Neuron (in vitro differentiated cells): ENCODE measurements around the gene CD93.

Experiments
- H2AFZ ChIP-seq: one replicate; pipeline ENCODE4 v1.6.1; 2013; ENCODE audit warnings: low read depth, mild to moderate bottlenecking, inconsistent platforms, low read length, moderate library complexity
- H3K27me3 ChIP-seq: one replicate; pipeline ENCODE4 v1.6.1; 2013; ENCODE audit warnings: low read length; ENCODE audit not compliant: insufficient read depth
- H3K36me3 ChIP-seq: one replicate; pipeline ENCODE4 v1.6.1; 2013; ENCODE audit warnings: low read length; ENCODE audit not compliant: insufficient read depth
- H3K4me1 ChIP-seq: one replicate; pipeline ENCODE4 v1.6.1; 2013; ENCODE audit warnings: low read length; ENCODE audit not compliant: insufficient read depth
- H3K4me3 ChIP-seq: 2 replicates; pipeline ENCODE4 v1.5.1; 2013; ENCODE audit warnings: mild to moderate bottlenecking, low read length, moderate library complexity
- H3K9me3 ChIP-seq: one replicate; pipeline ENCODE4 v1.6.1; 2013; ENCODE audit warnings: low read length

The CD93 gene

DNA sequence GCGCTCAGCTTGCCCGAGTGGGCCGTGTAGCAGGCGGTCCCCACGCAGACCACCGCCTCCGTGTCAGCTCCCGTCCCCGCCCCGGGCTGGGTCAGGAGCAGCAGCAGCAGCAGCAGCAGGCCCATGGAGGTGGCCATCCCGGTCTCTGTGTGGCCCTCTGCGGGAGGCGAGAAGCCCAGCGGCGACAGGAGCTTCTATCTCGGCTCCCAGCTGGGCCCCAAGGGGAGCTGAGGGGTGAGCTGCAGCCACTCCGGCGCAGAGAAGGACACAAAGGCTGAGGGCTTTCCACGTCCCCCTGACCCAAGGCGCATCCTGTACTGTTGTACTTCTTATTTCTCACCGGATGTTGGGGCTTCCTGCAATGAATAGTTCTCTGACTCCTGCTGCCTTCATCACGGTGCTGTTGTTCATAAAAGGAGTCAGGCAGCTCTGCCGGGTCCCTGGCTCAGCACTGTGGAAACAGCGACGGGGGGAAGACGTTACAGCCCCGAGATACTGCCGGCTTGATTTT is at the start of gene CD93:
CD93 (minus strand) TSS at position 269 of the 511 bp plus-strand sequence; CDS start at position 137, 132 bp downstream.
- Histone ChIP-seq H2AFZ (no peak within 1 kb of the TSS), H3K9me3 (no peaks in the 10 kb centered on the region), H3K36me3 (no peaks in the 10 kb centered on the region), H3K27me3 (no peaks in the 10 kb centered on the region), H3K4me3 (no peak within 1 kb of the TSS), H3K4me1 (no peaks in the 10 kb centered on the region)

DNA sequence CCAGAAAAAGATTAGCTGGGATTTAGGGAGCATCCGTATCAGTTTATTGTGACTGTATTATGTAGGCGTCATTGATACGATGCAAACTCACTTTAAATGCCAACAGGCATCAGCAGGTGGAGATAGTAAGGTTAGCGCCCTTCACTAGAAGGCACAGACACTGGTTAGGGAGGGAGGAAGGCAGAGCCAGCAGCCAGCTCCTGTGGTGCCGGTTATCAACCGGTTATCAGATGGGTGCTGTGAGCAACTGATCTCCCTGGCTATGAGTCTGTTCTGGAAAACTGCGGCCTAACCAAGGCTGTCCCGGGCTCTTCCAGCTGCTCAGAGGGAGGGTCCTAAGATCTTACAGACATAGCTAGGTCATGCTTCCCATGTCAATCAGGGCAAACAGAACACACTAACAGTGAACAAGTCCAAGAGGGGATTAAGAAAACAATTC is 47.5 kb upstream of the CD93 start:
- Histone ChIP-seq H3K36me3 (no peaks in the 10 kb centered on the region), H3K4me3 (no peak overlapping the region), H3K27me3 (no peaks in the 10 kb centered on the region), H2AFZ (no peak overlapping the region), H3K9me3 (peaks cover 2% of the 10 kb centered on the region), H3K4me1 (peaks cover 14% of the 10 kb centered on the region)

DNA sequence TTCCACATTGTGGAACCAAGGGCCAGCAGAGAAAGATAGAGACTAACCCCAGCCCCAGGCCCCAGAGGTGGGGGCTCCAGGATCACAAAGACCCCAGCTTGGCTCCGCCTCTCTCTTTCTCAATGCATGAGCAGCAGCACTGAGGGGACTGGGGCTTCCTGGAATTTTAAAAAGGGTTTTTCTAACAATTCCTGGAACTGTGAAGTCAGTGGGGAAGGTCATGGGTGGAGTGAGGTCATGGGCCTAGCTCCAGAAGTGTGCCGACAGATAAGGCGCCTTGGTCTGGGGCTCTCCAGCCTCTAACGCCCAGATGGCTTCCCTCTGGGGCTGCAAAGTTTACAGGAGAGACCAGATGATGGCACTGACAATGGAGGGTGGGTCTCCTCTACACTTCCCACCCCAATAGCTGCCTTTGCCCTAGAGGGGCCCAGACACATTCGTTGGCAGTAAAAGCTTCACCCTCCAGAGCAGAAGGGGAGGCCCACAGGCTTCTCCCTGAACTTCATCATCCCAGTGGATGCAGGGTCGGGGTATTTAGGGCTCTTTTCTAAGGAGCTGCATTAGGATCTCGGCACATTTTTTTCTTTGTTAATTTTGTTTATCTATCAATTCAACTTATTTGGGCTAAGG is 46.9 kb upstream of the CD93 start:
- peaks cover 2% of the 10 kb centered on the region for H3K9me3 ChIP-seq
- no peaks in the 10 kb centered on the region for H3K27me3 ChIP-seq
- no peak overlapping the region for H3K4me3 ChIP-seq
- no peak overlapping the region for H2AFZ ChIP-seq
- H3K4me1 ChIP-seq: peaks cover 14% of the 10 kb centered on the region
- H3K36me3 ChIP-seq: no peaks in the 10 kb centered on the region

DNA sequence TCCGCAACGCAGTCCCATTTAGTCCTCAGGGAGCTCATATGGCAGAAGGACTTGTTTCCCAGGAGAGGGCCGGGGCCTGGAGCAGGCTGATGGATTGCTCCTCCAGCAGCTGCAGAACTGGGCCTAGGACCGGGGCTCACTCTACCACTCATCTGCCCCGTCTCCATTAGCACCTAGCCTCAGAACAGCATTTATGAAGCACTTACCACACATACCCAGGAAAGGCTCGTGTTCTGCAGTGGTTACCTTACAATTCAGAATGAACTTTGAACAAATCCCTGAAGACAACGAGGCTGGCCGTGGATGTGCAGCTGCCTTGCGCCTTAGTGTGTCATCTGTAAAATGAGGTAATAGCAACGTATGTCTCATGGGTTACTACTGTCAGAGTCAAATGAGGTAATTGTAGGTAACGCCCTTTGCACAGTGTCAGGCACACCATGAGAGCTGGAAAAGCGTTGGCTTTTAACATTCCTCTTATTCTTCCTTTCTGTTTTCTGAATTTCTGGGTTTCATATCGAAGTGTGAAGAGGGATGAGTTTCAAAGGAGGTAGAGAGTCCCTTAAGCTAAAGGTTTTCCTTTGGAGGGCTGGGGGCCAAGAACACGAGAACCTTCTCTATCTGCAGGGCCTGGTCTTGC is 46.3 kb upstream of the CD93 start:
- H2AFZ ChIP-seq: no peak overlapping the region
- no peak overlapping the region for H3K4me3 ChIP-seq
- H3K4me1 ChIP-seq: peaks cover 14% of the 10 kb centered on the region
- H3K27me3 ChIP-seq: no peaks in the 10 kb centered on the region
- no peaks in the 10 kb centered on the region for H3K36me3 ChIP-seq
- peaks cover 2% of the 10 kb centered on the region for H3K9me3 ChIP-seq

GRCh38 chr20:23131766-23132165 is 45.6 kb upstream of the CD93 start:
- Histone ChIP-seq H3K36me3 (no peaks in the 10 kb centered on the region), H3K9me3 (peaks cover 2% of the 10 kb centered on the region), H2AFZ (no peak overlapping the region), H3K27me3 (no peaks in the 10 kb centered on the region), H3K4me3 (no peak overlapping the region), H3K4me1 (peaks cover 14% of the 10 kb centered on the region)

- H3K4me1 ChIP-seq: peaks cover 14% of the 10 kb centered on the region
- H3K36me3 ChIP-seq: no peaks in the 10 kb centered on the region
- no peak overlapping the region for H3K4me3 ChIP-seq
- no peak overlapping the region for H2AFZ ChIP-seq
- H3K27me3 ChIP-seq: no peaks in the 10 kb centered on the region
- H3K9me3 ChIP-seq: peaks cover 2% of the 10 kb centered on the region
Observed at GRCh38 chr20:23130622-23131140, 44.6 kb upstream of the CD93 start.

DNA sequence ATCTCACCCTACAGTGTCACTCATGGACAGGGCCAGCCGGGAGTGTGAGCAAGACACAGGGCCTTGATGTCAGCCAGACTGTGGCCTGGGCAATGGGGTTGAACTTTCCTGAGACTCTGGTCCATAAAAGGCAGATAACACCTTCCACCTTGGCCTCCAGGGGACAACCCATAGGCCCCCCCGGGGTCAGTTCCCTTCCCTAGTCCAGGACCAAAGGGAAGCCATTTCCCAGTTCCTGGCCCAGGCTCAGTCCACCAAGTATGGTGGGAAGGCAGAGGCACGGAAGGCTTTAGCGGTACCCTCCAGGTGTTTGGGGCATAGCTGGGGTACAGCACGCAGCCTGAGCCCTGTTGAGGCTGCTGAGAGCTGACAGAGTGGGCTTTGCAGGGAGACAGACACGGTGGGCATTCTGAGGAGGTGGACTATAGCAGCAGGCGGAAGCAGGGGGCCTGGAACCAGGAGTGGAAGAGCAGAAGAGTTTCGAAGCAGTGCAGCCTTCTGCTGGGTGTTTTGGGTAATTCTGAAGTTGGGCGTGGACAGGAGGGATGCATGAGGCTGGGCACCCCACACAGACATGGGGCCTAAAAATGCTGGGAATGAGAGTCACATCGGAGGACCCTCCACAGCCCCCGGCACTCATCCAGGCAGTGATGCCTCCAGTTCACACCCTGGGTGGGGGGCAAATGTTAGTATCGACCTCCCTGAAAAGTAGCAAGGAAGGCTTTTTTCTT is 43.9 kb upstream of the CD93 start:
- H3K27me3 ChIP-seq: no peaks in the 10 kb centered on the region
- no peak overlapping the region for H2AFZ ChIP-seq

GRCh38 chr20:23129266-23129665 is 43.1 kb upstream of the CD93 start:
- no peak overlapping the region for H2AFZ ChIP-seq
- no peaks in the 10 kb centered on the region for H3K36me3 ChIP-seq
- H3K4me1 ChIP-seq: peaks cover 14% of the 10 kb centered on the region
- peaks cover 2% of the 10 kb centered on the region for H3K9me3 ChIP-seq
- no peak overlapping the region for H3K4me3 ChIP-seq
- H3K27me3 ChIP-seq: no peaks in the 10 kb centered on the region

More for the DNA sequence above, 43.9 kb upstream of the CD93 start:
- H3K4me1 ChIP-seq: peaks cover 14% of the 10 kb centered on the region
- no peaks in the 10 kb centered on the region for H3K36me3 ChIP-seq
- H3K4me3 ChIP-seq: no peak overlapping the region
- H3K9me3 ChIP-seq: peaks cover 2% of the 10 kb centered on the region

DNA sequence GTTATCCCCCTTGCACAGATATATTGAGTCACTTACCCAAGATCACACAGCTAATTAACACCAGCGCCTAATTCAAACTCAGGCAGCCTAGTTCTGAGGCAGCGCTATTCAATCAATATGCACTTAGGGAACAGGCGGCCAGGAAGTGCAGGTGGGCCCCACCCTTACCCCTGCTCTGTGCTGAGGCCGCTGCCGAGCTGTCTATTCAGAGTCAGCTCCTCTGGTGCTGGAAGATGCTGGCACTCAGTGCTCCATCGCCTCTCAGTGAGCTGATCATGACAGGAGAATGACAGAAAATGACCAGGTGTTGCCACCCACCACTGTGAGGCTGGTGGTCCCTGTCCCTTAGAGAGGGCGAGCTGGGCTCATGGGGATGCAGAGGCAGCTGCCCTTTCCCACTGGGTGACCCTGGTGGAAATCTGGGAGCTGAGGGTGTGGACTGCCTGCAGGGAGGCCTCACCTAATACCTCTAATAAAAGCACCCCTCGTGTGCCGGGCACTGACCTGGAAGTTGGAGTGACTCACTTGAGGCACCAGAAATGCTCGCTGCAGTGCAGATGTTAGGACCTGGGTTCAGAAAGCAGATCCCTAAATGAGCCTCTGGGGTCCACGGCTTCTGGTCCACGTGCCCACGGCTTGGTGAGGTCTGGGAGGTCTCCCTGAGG is 42.5 kb upstream of the CD93 start:
- H3K4me3 ChIP-seq: no peak overlapping the region
- peaks cover 1% of the 10 kb centered on the region for H3K9me3 ChIP-seq
- H3K36me3 ChIP-seq: no peaks in the 10 kb centered on the region
- H3K4me1 ChIP-seq: peaks cover 12% of the 10 kb centered on the region
- H3K27me3 ChIP-seq: no peaks in the 10 kb centered on the region
- no peak overlapping the region for H2AFZ ChIP-seq

- peaks cover 3% of the 10 kb centered on the region for H3K4me1 ChIP-seq
- no peaks in the 10 kb centered on the region for H3K27me3 ChIP-seq
- H3K4me3 ChIP-seq: no peak overlapping the region
- H2AFZ ChIP-seq: no peak overlapping the region
- no peaks in the 10 kb centered on the region for H3K9me3 ChIP-seq
- H3K36me3 ChIP-seq: no peaks in the 10 kb centered on the region
Observed at GRCh38 chr20:23127506-23128279, 41.6 kb upstream of the CD93 start.

DNA sequence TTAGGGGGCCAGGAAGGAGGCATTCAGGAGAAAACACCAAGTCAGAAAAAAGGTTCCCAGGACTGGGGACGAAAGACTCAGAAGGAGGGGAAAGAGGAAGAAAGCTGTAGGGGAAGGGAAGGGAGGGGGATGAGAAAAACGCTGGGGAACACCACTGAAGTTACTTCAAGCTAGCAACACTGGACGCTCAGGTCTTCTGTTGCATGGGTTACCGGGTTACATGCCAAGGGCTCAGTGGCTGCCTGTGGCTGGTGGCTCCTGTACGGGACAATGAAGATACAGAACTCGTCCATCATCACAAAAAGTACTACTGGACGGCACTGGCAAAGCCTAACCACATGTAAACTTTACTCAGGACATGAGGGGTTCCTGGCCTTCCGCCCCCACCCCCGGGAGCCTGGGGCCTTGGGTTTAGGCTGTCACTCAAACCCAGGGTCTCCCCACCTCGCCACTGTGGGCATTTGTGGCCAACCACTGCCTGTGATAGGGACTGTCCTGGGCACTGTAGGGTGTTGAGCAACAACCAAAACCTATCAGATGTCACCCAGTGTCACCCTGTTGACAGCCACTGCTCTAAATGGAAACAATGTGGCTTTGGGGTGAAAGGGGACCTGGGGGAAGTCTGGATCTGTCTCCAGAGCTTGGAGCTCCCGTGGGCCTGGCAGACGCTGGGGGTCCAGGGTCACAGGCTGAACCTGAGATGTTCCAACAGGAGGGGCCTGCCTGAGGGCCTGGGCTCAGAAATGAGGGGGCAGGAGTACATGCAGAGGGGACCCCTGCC is 40.3 kb upstream of the CD93 start:
- Histone ChIP-seq H2AFZ (no peak overlapping the region), H3K27me3 (no peaks in the 10 kb centered on the region), H3K36me3 (no peaks in the 10 kb centered on the region), H3K4me3 (no peak overlapping the region), H3K4me1 (no peaks in the 10 kb centered on the region), H3K9me3 (no peaks in the 10 kb centered on the region)
